IPS-20b (cell line): ENCODE measurements around the gene MMD.

Experiments used
- H3K27ac ChIP-seq: one replicate; pipeline ENCODE4 v1.5.1; 2013; ENCODE audit warnings: low read length
- H3K27me3 ChIP-seq: 2 replicates; pipeline ENCODE4 v1.6.1; 2013; ENCODE audit warnings: mild to moderate bottlenecking, low read length, inconsistent platforms; ENCODE audit not compliant: insufficient read depth
- H3K36me3 ChIP-seq: 2 replicates; pipeline ENCODE4 v1.6.1; 2013; ENCODE audit warnings: low read depth, mild to moderate bottlenecking, inconsistent platforms, low read length, moderate library complexity; ENCODE audit not compliant: insufficient read depth
- H3K4me1 ChIP-seq: 2 replicates; pipeline ENCODE4 v1.6.1; 2013; ENCODE audit warnings: mild to moderate bottlenecking, control low read depth, inconsistent platforms, low read length, moderate library complexity; ENCODE audit not compliant: insufficient read depth
- H3K4me3 ChIP-seq: 2 replicates; pipeline ENCODE4 v1.5.1; 2013; ENCODE audit warnings: mild to moderate bottlenecking, low read length, inconsistent platforms
- H3K9ac ChIP-seq: 2 replicates; pipeline ENCODE4 v1.6.1; 2013; ENCODE audit warnings: low read depth, mild to moderate bottlenecking, inconsistent platforms, low read length, moderate library complexity
- H3K9me3 ChIP-seq: 2 replicates; pipeline ENCODE4 v1.6.1; 2013; ENCODE audit warnings: mild to moderate bottlenecking, low read depth, low read length, inconsistent platforms; ENCODE audit not compliant: insufficient read depth

MMD gene

GRCh38 chr17:55417411-55418268 lies 4.0 kb downstream of the MMD start:
- Histone ChIP-seq H3K36me3 (peaks cover 20% of the 10 kb centered on the region), H3K27me3 (no peaks in the 10 kb centered on the region), H3K27ac (no peak overlapping the region), H3K4me1 (peaks cover 6% of the 10 kb centered on the region; the same call in 1 of the 2 replicates), H3K4me3 (no peak overlapping the region), H3K9me3 (no peaks in the 10 kb centered on the region), H3K9ac (no peak overlapping the region)

GRCh38 chr17:55416470-55417052 lies 5.1 kb downstream of the MMD start:
- Histone ChIP-seq H3K9me3 (no peaks in the 10 kb centered on the region), H3K27ac (no peak overlapping the region), H3K4me1 (peaks cover 6% of the 10 kb centered on the region; the same call in 1 of the 2 replicates), H3K9ac (no peak overlapping the region), H3K36me3 (peaks cover 31% of the 10 kb centered on the region), H3K27me3 (no peaks in the 10 kb centered on the region), H3K4me3 (no peak overlapping the region)

- H3K27ac ChIP-seq, result no peak overlapping the region
- no peaks in the 10 kb centered on the region for H3K27me3 ChIP-seq
- H3K4me1 ChIP-seq, result peaks cover 6% of the 10 kb centered on the region; the same call in 1 of the 2 replicates
- H3K9me3 ChIP-seq, result no peaks in the 10 kb centered on the region
- H3K9ac ChIP-seq, result no peak overlapping the region
- no peak overlapping the region for H3K4me3 ChIP-seq
- peaks cover 36% of the 10 kb centered on the region for H3K36me3 ChIP-seq
Observed at GRCh38 chr17:55416000-55416399, 5.6 kb downstream of the MMD start.

GRCh38 chr17:55414983-55415382 lies 6.7 kb downstream of the MMD start:
- no peaks in the 10 kb centered on the region for H3K9me3 ChIP-seq
- no peak overlapping the region for H3K9ac ChIP-seq
- no peak overlapping the region for H3K4me3 ChIP-seq
- no peak overlapping the region for H3K27ac ChIP-seq
- no peaks in the 10 kb centered on the region for H3K27me3 ChIP-seq
- H3K4me1 ChIP-seq, result peaks cover 2% of the 10 kb centered on the region; the same call in 1 of the 2 replicates
- peaks cover 47% of the 10 kb centered on the region for H3K36me3 ChIP-seq

- H3K4me3 ChIP-seq, result no peak overlapping the region
- no peaks in the 10 kb centered on the region for H3K9me3 ChIP-seq
- no peak overlapping the region for H3K9ac ChIP-seq
- peaks cover 53% of the 10 kb centered on the region for H3K36me3 ChIP-seq
- no peaks in the 10 kb centered on the region for H3K27me3 ChIP-seq
- H3K4me1 ChIP-seq, result no peaks in the 10 kb centered on the region
- H3K27ac ChIP-seq, result no peak overlapping the region
Observed at GRCh38 chr17:55413825-55414489, 7.7 kb downstream of the MMD start.

- Histone ChIP-seq H3K36me3 (peaks cover 74% of the 10 kb centered on the region), H3K9me3 (no peaks in the 10 kb centered on the region), H3K9ac (no peak overlapping the region), H3K4me1 (no peaks in the 10 kb centered on the region), H3K4me3 (no peak overlapping the region), H3K27ac (no peak overlapping the region), H3K27me3 (no peaks in the 10 kb centered on the region)
Observed at GRCh38 chr17:55411463-55411855, 10.2 kb downstream of the MMD start.

GRCh38 chr17:55410722-55411462 lies 10.7 kb downstream of the MMD start:
- Histone ChIP-seq H3K9me3 (no peaks in the 10 kb centered on the region), H3K4me3 (no peak overlapping the region), H3K9ac (no peak overlapping the region), H3K27me3 (no peaks in the 10 kb centered on the region), H3K27ac (no peak overlapping the region), H3K4me1 (no peaks in the 10 kb centered on the region), H3K36me3 (peaks cover 80% of the 10 kb centered on the region)

GRCh38 chr17:55409030-55409800 lies 12.4 kb downstream of the MMD start:
- Histone ChIP-seq H3K27me3 (no peaks in the 10 kb centered on the region), H3K9ac (no peak overlapping the region), H3K36me3 (peaks cover 95% of the 10 kb centered on the region), H3K9me3 (no peaks in the 10 kb centered on the region), H3K4me1 (no peaks in the 10 kb centered on the region), H3K4me3 (no peak overlapping the region), H3K27ac (no peak overlapping the region)

- Histone ChIP-seq H3K36me3 (peaks cover 95% of the 10 kb centered on the region), H3K27me3 (no peaks in the 10 kb centered on the region), H3K9ac (no peak overlapping the region), H3K9me3 (no peaks in the 10 kb centered on the region), H3K4me1 (no peaks in the 10 kb centered on the region), H3K27ac (no peak overlapping the region), H3K4me3 (no peak overlapping the region)
Observed at GRCh38 chr17:55407641-55408566, 13.7 kb downstream of the MMD start.

GRCh38 chr17:55405600-55405999 lies 16.0 kb downstream of the MMD start:
- H3K27me3 ChIP-seq, result no peaks in the 10 kb centered on the region
- H3K36me3 ChIP-seq, result peaks cover 93% of the 10 kb centered on the region
- H3K9ac ChIP-seq, result no peak overlapping the region
- no peaks in the 10 kb centered on the region for H3K9me3 ChIP-seq
- no peaks in the 10 kb centered on the region for H3K4me1 ChIP-seq
- no peak overlapping the region for H3K27ac ChIP-seq
- no peak overlapping the region for H3K4me3 ChIP-seq
